A549 treated with GW870086 at 1 μM for 4 hours (cell line): Measurements from ENCODE around the gene ABT1. TPM values are rescaled to one million over a fixed set of nuclear protein-coding genes. Genes with fewer than 3 reads are reported as not detected.

Experiments
- total RNA-seq: library from RNA; stranded (reverse); fragments of 200-300 nt; extraction: Qiagen RNA extraction; gene quantifications from 5 replicates; pipeline ENCODE4 v1.2.3, GENCODE V29; 2022; ENCODE audit warnings: low read depth

Gene ABT1
- 12.8 to 14.9 TPM (median 14.0 TPM) in 5 replicates for total RNA-seq

GRCh38 chr6:26596579-26597388, at the start of gene ABT1:
Gene ABT1, plus strand, starts transcription at chr6:26596953. Its CDS starts 30 bp downstream, at chr6:26596983.

Other genes with a start within 250 kb of the ABT1 start
- 3.4 to 4.9 TPM (median 4.1 TPM) in 5 replicates for gene BTN3A2, start 231.8 kb upstream of the ABT1 start, total RNA-seq
- 6.3 to 7.6 TPM (median 7.0 TPM) in 5 replicates for gene BTN2A2, start 213.8 kb upstream of the ABT1 start, total RNA-seq
- gene BTN3A1, start 194.7 kb upstream of the ABT1 start, total RNA-seq, result 2.0 to 3.0 TPM (median 2.7 TPM) in 5 replicates
- 0.57 to 1.0 TPM (median 0.86 TPM) in 5 replicates for gene BTN3A3, start 156.4 kb upstream of the ABT1 start, total RNA-seq
- gene BTN2A1, start 139.0 kb upstream of the ABT1 start, total RNA-seq, result 16.9 to 22.0 TPM (median 20.3 TPM) in 5 replicates
- not detected in 5 replicates for gene BTN1A1, start 96.7 kb upstream of the ABT1 start, total RNA-seq
- gene HMGN4, start 58.6 kb upstream of the ABT1 start, total RNA-seq, result 55.9 to 81.2 TPM (median 80.0 TPM) in 5 replicates
- gene ZNF322, start 62.8 kb downstream of the ABT1 start, total RNA-seq, result 4.6 to 7.0 TPM (median 6.2 TPM) in 5 replicates